Measurements from ENCODE around the gene TCP1. TPM values are rescaled to one million over a fixed set of nuclear protein-coding genes. Genes with fewer than 3 reads are reported as not detected.

TCP1 gene
- total and polyA plus RNA-seq, 9 of the 15 experiments (the other 6 are each of a cell fraction or from before 2014, with no cell fraction given): 331 to 801 (median 645) TPM

- no peak for TF ChIP-seq REST (IDR thresholded peaks at IDR 0.05; ENCODE audit: borderline replicate concordance)
- TF ChIP-seq REST (CRISPR knock-in tag; IDR thresholded peaks at IDR 0.05; ENCODE audit: low read depth): peak; percentile 12; the same call in 1 of the 2 replicates
- TF ChIP-seq TFAP4 (CRISPR knock-in tag; IDR thresholded peaks at IDR 0.05; ENCODE audit: borderline replicate concordance): peak; percentile 76
- TF ChIP-seq ERF (CRISPR knock-in tag; IDR thresholded peaks at IDR 0.05): peak; percentile 87
- peak; percentile 29; the same call in 1 of the 2 replicates for TF ChIP-seq CREB3L1 (IDR thresholded peaks at IDR 0.05; ENCODE audit: borderline replicate concordance, low read depth)
- no peak; a peak in 1 of 4 replicates for TF ChIP-seq BCLAF1 (IDR thresholded peaks at IDR 0.05; ENCODE audit: borderline replicate concordance in 1 of 2, control insufficient read depth in 1 of 2, low read depth in 2 of 2, low read length in 1 of 2)
- peak; percentile 80 for TF ChIP-seq KDM5B (IDR thresholded peaks at IDR 0.05; ENCODE audit: insufficient replicate concordance, low read depth, low read length)
- 0 out of 4 replicates have a peak, but pooled peaks of 1 of the 2 experiments have one; percentile 9 for TF ChIP-seq RAD21 (CRISPR knock-in tag; conservative IDR thresholded peaks at IDR 0.05 in 1 of 2, IDR thresholded peaks at IDR 0.05 in 1 of 2)
- no peak for TF ChIP-seq FOXJ3 (CRISPR knock-in tag; IDR thresholded peaks at IDR 0.05)
- peak; percentile 37; the same call in 1 of the 2 replicates for TF ChIP-seq LCOR (CRISPR knock-in tag; IDR thresholded peaks at IDR 0.05)
- no peak for TF ChIP-seq DACH1 (IDR thresholded peaks at IDR 0.05; ENCODE audit: partially characterized antibody)
Observed at GRCh38 chr6:159789377-159790148, at the start of gene TCP1 (continued).

All from K562 (cell line).